GM21619 (cell line): Measurements from ENCODE around the gene SRPK1.
"Not testable (repeated sequence)": the region's sequence is repeated elsewhere in the genome, so short reads cannot be mapped to it uniquely, and the experiment has no call there.

Experiments used
- ATAC-seq: cut with Tn5 transposase; IDR thresholded peaks from one replicate; pipeline ENCODE4 v1.9.1; 2021; ENCODE audit not compliant: unreplicated experiment

SRPK1 gene

DNA sequence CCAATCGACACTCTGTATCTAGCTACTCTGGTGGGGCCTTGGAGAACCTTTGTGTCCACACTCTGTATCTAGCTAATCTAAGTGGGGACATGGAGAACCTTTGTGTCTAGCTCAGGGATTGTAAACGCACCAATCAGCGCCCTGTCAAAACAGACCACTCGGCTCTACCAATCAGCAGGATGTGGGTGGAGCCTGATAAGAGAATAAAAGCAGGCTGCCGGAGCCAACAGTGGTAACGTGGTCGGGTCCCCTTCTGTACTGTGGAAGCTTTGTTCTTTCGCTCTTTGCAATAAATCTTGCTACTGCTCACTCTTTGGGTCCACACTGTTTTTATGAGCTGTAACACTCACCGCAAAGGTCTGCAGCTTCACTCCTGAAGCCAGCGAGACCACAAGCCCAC, 11.0 kb upstream of the SRPK1 start:
- ATAC-seq = not testable (repeated sequence)

DNA sequence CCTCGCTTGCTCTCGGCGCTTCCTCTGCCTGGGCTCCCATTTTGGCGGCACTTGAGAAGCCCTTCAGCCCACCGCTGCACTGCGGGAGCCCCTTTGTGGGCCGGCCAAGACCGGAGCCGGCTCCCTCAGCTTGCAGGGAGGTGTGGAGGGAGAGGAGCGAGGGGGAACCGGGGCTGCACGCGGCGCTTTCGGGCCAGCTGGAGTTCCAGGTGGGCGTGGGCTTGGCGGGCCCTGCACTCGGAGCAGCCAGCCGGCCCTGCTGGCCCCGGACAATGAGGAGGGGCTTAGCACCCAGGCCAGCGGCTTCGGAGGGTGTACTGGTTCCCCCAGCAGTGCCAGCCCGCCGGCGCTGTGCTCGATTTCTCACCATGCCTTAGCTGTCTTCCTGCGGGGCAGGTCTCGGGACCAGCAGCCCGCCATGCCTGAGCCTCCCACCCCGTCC, 10.2 kb upstream of the SRPK1 start:
- no peak for ATAC-seq

- ATAC-seq = no peak
Observed at GRCh38 chr6:35929601-35930000, 8.7 kb upstream of the SRPK1 start.

DNA sequence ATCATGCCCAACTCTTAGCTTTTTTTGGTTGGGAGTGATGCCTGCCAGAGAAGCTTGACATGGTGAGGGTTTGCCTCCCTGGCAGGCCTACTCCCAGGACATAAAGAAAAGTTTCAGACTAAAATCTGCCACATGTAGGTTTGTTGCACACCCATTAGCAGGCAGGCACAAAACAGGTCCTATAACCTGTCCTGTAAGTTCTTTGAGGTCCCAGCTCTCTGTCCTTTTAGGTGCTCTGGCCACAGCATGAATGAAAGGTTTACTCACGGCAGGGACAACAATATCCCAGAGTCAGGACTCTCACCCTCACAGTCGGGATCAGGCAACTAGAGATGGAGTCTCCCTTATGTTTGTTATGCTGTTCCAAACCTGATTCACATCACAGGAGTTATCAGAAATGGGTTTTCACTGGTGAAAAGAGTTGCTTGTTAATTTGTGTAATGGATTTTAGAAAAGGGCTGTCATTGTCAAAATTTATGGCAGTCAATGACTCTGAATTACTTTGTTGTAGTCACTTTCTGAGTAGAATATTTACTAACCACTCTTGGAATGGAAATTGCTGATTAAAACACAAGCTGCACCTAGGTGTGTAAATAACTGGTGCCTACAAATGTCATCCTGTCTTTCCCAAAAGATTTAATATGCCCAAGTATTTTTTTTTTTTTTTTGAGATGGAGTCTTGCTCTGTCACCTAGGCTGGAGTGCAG, 5.8 kb upstream of the SRPK1 start:
- ATAC-seq = no peak

GRCh38 chr6:35925961-35926360, 5.1 kb upstream of the SRPK1 start:
- ATAC-seq = no peak

DNA sequence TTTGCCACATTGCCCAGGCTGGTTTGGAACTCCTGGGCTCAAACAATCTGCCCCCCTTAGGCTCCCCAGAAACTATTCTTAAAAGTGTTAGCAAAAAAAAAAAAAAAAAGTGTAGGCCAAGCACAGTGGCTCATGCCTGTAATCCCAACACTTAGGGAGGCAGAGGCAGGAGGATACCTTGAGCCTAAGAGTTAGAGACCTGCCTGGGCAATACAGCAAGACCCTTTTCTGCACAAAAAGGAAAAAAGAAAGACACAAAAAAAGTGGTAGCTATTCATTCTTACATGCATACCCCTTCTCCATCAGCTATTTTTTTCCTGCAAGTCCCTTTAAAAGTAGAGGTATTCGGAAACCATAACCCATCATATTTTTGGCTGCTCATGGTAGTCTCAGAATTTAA, 3.2 kb upstream of the SRPK1 start:
- no peak for ATAC-seq

DNA sequence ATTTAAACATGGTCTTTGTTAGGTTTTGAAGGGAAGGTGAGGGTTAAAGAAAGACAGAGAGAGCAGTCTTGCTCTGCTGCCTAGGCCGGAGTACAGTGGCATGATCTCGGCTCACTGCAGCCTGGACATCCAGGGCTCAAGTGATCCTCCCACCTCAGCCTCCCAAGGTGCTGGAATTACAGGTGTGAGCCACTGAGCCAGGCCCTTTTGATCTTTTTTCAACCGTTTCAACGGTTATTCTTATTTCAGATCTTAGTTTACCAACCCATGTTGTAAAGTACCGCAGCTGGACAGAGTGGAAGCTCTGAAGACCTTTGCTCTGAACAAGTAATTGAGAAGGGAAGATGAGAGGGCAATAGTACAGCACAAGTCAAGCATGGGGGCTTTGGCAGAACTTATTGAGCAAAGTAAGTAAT, 1.2 kb upstream of the SRPK1 start:
- ATAC-seq = no peak

GRCh38 chr6:35919827-35920751, 809 bp downstream of the SRPK1 start:
- peak; percentile 27 for ATAC-seq

GRCh38 chr6:35919085-35919826, 1.6 kb downstream of the SRPK1 start:
- no peak for ATAC-seq

GRCh38 chr6:35916893-35917292, 4.0 kb downstream of the SRPK1 start:
- ATAC-seq = not testable (repeated sequence)

- no peak for ATAC-seq
Observed at GRCh38 chr6:35916056-35916455, 4.8 kb downstream of the SRPK1 start.

- ATAC-seq = no peak
Observed at GRCh38 chr6:35914536-35914935, 6.4 kb downstream of the SRPK1 start.

DNA sequence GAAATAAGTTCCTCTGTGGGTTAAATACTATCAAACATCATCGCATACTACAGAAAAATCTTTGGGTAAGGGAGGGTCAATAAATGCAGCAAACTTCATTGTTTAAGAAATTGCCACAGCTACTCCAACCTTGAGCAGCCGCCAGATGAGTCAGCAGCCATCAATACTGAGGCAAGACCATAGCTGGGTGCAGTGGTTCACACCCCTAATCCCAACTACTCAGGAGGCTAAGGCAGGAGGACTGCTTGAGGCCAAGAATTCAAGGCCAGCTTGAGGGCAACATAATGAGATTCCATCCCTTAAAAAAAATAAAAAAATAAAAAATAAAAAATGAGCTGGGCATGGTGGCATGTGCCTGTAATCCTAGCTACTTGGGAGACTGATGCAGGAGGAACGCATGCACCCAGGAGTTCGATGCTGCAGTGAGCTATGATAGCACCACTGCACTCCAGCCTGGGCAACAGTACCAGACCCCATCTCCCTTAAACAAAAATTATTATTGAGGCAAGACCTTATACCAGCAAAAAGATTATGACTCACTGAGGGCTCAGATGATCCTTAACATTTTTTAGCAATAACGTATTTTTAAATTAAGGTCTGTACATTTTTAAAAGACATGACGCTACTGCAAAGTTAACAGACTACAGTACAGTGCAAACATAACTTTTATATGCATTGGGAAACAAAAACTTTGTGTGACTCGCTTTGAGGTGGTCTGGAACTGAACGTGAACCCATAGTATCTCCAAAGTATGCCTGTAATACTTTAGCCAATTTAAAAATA, 8.8 kb downstream of the SRPK1 start:
- ATAC-seq = no peak

GRCh38 chr6:35909571-35909970, 11.3 kb downstream of the SRPK1 start:
- not testable (repeated sequence) for ATAC-seq

- ATAC-seq = not testable (repeated sequence)
Observed at GRCh38 chr6:35908753-35909401, 12.0 kb downstream of the SRPK1 start.

DNA sequence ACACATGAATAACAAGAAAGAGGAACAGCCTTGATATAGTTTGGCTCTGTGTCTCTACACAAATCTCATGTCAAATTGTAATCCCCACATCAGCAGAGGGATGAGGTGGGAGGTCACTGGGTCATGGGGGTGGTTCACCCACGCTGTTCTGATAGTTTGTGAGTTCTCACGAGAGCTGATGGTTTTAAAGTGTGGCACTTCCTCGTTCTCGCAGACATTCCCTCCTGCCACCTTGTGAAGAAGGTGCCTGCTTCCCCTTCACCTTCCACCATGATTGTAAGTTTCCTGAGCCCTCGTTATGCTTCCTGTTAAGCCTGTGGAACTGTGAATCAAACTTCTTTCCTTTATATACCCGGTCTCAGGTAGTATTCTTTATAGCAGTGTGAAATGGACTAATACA, 13.1 kb downstream of the SRPK1 start:
- no peak for ATAC-seq

DNA sequence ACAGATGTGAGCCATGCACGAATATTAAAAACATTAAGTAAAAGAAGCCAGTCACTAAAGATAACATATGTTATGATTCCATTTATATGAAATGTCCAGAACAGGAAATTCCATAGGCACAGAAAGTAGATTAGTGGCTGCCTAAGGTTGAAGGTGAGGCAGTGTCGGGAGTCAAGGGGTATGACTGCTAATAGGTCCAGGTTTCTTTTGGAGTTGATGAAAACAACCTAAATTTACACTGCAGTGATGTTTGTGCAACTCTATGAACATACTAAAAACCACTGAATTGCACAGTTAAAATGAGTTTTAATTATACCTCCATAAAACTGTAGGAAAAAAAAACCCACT, 14.4 kb downstream of the SRPK1 start:
- no peak for ATAC-seq

- no peak for ATAC-seq
Observed at GRCh38 chr6:35905841-35906498, 14.9 kb downstream of the SRPK1 start.

DNA sequence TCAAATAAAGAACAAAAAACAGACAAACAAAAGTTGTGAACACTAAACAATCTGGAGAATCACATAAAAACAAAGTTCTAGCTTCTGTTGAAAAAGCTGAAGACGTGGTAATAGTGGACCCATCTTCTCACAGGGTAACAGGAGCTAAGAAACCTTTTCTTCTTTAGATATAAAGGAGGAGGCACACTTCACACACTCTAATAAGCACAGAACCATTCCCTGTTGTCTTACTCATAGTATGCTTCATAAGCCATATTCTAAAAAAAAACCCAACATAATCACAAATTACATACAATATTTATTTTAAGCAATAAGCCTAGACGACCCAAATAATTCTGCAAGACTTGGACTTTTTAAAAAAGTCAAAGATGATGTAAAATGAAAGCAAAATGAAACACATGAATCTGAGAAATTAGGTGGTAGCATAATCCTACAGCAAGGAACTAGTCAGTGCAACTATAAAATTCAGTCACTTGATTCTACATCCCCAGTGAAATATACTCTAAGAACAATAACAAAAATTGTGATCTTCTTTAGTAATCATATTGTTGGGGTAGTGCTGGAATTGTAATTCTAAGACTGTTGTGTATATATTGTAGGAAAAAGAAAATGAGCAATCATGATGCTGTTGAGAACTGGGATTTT, 15.6 kb downstream of the SRPK1 start:
- ATAC-seq = no peak
